Measurements from ENCODE around the gene DYNC2LI1. TPM values are rescaled to one million over a fixed set of nuclear protein-coding genes. Genes with fewer than 3 reads are reported as not detected.

The DYNC2LI1 gene
- total RNA-seq, 2 experiments from 2014 or later: 13.6 to 17.7 TPM

- CTCF ChIA-PET (ENCODE audit: unreplicated experiment): no interaction called here
- TF ChIP-seq CTCF (conservative IDR thresholded peaks at IDR 0.05; ENCODE audit: low read length) (no peak), EZH2phosphoT487 (IDR thresholded peaks at IDR 0.05; ENCODE audit: borderline replicate concordance, low read depth, low read length) (no peak)
- Histone ChIP-seq H3K9me3 (ENCODE audit: low read length) (no peaks in the 10 kb centered on the region), H3K4me1 (ENCODE audit: insufficient read depth, low read length, poor library complexity, severe bottlenecking) (no peaks in the 10 kb centered on the region), H3K4me3 (ENCODE audit: low read depth, low read length, poor library complexity, severe bottlenecking) (no peak overlapping the region), H3K4me2 (ENCODE audit: low read length) (no peak overlapping the region), H3K9me2 (ENCODE audit: insufficient read depth, low read length) (no peaks in the 10 kb centered on the region), H3K27ac (ENCODE audit: low read depth, low read length, poor library complexity, severe bottlenecking) (no peak overlapping the region), H2AFZ (ENCODE audit: low read length) (no peak overlapping the region), H4K20me1 (ENCODE audit: insufficient read depth, low read length) (no peaks in the 10 kb centered on the region), H3K36me3 (ENCODE audit: insufficient read depth, low read length) (no peaks in the 10 kb centered on the region), H3K79me2 (ENCODE audit: insufficient read depth, low read depth, low read length) (no peaks in the 10 kb centered on the region)
- POLR2A ChIA-PET: no interaction called here
- intact Hi-C loops (cut with micrococcal nuclease; ENCODE audit: unreplicated experiment): no loop called here
- no TSS peak for BruUV-seq (replicated peaks)
- no peak for DNase-seq (ENCODE audit: low spot score)
These were observed 66.1 kb downstream of the DYNC2LI1 start for GRCh38 chr2:43839776-43840564.

GRCh38 chr2:43840965-43841364, 67.1 kb downstream of the DYNC2LI1 start:
- no peaks in the 10 kb centered on the region for H3K9me3 ChIP-seq (ENCODE audit: low read length)
- H3K79me2 ChIP-seq (ENCODE audit: insufficient read depth, low read depth, low read length): no peaks in the 10 kb centered on the region
- no peaks in the 10 kb centered on the region for H3K9me2 ChIP-seq (ENCODE audit: insufficient read depth, low read length)
- H3K27ac ChIP-seq (ENCODE audit: low read depth, low read length, poor library complexity, severe bottlenecking): no peak overlapping the region
- CTCF ChIA-PET (ENCODE audit: unreplicated experiment): no interaction called here
- no peak overlapping the region for H2AFZ ChIP-seq (ENCODE audit: low read length)
- DNase-seq (ENCODE audit: low spot score): no peak
- no peaks in the 10 kb centered on the region for H3K4me1 ChIP-seq (ENCODE audit: insufficient read depth, low read length, poor library complexity, severe bottlenecking)
- H4K20me1 ChIP-seq (ENCODE audit: insufficient read depth, low read length): no peaks in the 10 kb centered on the region
- TF ChIP-seq EZH2phosphoT487 (IDR thresholded peaks at IDR 0.05; ENCODE audit: borderline replicate concordance, low read depth, low read length) (no peak), CTCF (conservative IDR thresholded peaks at IDR 0.05; ENCODE audit: low read length) (no peak)
- intact Hi-C loops (cut with micrococcal nuclease; ENCODE audit: unreplicated experiment): no loop called here
- POLR2A ChIA-PET: no interaction called here
- no peak overlapping the region for H3K4me2 ChIP-seq (ENCODE audit: low read length)
- H3K36me3 ChIP-seq (ENCODE audit: insufficient read depth, low read length): no peaks in the 10 kb centered on the region
- no TSS peak for BruUV-seq (replicated peaks)
- no peak overlapping the region for H3K4me3 ChIP-seq (ENCODE audit: low read depth, low read length, poor library complexity, severe bottlenecking)

Measured in OCI-LY7 (cell line).